ENCODE data around the gene UBTD2.
A peak's percentile ranks its signal among the peaks of the same experiment; 100 is the strongest.
"Not testable (repeated sequence)": the region's sequence is repeated elsewhere in the genome, so short reads cannot be mapped to it uniquely, and the experiment has no call there.

The UBTD2 gene

DNA sequence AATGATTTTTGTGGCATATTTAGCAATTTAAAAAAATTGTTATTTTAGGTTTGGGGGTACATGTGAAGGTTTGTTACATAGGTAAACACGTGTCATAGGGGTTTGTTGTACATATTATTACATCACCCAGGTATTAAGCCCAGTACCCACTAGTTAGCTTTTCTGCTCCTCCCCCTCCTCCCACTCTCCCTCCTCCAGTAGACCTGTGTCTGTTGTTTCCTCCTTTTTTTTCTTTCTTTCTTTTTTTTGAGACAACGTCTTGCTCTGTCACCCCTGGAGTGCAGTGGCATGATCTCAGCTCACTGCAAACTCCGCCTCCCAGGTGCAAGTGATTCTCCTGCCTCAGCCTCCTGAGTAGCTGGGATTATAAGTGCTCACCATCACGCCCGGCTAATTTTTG is 8.3 kb upstream of the UBTD2 start:
- DNase-seq, result not testable (repeated sequence)

DNA sequence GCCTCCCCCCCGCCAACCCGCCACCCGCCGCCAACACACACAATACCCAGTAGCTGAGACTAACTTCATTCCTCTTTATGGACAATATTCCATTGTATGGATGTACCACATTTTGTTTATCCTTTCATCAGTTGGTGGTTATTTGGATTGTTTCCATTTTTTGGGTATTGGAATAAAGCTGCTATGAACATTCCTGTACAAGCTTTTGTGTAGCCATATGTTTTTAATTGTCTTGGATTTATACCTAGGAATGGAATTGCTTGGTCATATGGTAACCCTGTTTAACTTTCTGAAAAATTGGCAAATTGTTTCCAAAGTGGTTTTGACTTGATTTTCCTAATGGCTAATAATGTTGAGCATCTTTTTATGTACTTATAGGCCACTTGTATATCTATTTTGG is 4.9 kb upstream of the UBTD2 start:
- DNase-seq, result no peak

DNA sequence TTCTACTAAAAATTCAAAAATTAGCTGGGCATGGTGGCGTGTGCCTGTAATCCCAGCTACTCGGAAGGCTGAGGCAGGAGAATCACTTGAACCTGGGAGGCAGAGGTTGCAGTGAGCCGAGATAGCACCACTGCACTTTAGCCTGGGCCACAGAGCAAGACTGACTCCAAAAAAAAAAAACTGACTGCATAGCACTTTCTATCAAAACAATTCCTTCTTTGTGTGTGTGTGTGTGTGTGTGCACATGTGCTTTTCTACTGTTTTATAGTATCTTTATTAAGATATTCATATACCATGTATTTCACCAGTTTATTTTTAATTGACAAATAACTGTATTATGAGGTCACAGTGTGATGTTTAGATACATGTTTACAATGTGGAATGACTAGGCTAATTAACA is 3.6 kb upstream of the UBTD2 start:
- DNase-seq, result not testable (repeated sequence)

DNA sequence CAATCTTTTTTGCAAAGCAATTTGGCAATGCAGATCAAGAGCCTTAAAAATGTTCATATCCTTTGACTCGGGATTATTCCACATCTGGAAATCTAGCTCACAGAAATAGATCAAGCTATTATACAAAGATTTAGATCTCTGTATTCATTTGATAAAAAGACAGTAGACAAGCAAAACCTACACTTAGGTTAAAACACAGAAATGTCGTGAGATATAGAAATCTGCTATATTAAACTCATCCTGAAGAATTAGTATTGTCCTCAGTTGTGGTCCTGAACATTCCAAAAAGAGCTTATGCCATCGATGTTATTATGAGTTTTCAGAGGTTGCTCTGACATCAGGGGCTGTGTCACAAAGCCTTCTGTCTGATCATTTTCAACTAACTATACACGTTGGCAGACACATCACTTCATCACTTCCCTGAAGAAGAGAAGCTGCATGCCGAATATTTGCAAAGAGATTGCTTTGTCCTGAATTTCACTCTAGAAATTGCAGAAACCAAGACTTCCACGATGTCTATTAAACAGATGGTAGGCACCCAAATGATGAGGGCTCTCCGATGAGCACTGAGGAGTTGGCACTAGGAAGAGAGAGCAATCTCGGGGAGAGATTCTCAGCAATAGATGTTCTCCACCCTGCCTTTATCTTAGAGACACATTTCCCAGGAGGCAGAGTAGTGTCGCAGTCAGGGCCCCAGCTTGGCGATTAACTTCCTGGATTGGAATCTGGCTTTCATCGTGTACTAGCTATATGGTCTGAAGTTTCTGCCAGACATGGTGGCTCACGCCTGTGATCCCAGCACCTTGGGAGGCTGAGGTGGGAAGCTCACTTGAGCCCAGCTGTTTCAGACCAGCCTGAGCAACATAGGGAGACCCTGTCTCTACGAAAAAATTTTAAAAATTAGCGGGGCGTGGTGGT is 1.9 kb upstream of the UBTD2 start:
- DNase-seq, result no peak

DNA sequence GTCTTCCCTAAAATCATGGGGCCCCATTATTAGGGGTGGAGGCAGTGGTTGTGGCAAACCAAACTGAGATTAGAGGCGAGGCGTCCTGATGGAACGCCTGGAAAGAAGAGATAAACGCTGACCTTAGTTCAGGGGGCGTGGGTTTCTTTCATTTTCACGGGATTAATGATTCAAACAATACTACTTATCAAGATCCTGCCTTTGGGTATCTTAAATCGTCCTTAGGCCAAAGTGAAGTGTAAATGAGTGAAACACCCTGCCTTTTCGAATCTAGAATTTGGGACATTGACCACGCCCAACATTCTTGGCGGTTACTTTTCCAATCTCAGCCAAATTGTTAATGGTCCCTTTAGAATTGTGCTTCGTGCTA is 1.0 kb upstream of the UBTD2 start:
- no peak for DNase-seq

DNA sequence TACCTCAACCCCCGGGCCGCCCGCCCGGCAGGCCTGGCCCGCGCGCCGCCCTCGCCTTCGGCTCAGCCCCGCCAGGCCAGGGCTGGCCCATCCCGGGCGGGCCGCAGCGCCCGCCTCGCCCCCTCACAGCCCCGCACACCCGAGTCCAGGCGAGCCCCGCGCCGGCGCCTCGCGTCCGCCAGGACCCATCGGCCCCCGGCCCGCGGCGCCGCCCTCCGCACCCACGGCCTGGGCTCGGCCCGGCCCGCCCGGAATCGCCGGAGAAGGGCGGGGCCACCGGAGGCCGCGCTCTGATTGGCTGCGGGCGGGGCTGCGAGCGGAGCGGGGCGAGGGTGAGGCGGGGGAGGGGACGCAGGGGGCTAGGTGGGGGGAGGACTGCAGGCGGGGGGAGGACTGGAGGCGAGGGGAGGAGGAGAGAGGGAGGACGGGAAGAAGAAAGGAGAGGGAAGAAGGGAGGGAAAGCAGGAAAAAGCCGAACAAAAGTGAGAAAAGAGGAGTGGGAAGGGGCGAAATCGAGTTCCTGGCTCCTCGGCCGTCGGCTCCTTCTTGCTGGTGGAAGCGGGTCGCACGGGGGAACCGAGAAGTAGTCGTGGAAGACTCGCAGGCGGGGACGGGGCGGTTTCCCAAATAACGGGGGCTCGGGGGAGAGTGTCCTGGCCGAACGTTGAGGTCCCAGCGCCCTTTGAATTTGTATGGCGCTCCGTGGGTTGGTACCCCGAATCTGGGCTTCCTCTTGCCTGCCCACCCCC is 472 bp upstream of the UBTD2 start:
- peak; percentile 43 to 78 for DNase-seq

DNA sequence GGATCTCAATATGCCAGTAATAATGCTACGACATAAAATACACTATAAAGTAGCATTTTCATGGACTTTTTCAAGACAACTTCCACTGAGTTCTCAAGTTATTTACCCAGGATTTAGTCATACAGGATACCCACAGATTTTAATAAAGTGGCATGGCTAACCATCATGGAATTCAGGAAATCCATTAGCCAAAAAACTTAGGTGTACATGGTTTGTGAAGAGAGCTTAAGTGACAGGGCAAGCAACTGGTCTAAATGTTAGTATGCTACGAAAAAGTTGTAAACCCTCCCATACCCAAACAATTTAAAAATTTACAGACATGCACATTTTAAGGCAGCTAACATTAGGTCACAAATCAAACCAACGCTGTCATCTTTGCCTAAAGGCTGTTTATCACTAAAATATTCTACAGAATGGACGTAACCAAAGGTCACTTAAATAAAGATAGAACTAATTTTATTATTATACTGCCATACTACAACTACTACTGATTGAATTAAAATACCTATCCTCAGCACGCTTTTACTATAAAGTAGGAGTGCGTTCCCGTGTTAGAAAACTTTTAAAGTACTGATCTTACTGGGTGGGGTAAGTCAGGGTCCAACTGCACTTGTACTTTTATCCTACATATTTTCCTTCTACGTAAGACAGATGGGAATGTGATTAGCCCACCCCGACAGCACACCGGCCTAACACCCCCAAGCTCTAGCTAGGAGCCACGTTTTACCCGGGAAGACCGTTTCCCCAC is 1.1 kb downstream of the UBTD2 start:
- no peak for DNase-seq

DNA sequence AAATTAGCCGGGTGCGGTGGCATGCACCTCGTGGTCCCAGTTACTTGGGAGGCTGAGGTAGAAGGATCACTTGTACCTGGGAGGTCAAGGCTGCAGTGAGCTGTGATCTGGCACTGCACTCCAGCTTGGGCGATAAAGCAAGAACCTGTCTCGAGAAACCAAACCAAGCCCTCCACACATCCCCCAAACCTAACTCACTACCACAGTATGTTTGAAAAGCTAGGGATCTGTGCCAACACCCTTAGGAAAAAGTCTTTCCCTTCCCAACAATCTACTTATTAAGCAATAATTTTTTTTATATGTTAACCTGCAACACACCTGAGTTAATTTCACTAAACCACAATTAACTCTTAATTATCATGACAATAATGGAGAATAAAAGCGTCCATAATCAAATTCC is 2.2 kb downstream of the UBTD2 start:
- no peak for DNase-seq

DNA sequence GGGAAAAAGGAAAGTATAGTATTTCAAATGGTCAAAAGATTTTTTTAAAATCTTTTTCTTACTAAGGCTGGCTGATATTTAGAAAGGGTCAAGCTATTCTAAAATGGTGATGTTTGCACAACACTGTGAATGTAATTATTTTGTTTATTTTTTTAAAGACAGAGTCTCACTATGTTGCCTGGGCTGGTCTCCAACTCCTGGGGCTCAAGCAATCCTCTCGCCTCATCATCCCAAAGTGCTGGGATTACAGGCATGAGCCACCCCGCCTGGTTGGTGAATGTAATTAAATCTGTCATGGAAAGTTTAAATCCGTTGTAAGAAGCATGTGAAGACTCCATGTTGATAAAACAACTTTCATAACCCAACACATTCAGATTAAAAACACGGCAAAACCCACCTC is 2.6 kb downstream of the UBTD2 start:
- DNase-seq, result no peak

DNA sequence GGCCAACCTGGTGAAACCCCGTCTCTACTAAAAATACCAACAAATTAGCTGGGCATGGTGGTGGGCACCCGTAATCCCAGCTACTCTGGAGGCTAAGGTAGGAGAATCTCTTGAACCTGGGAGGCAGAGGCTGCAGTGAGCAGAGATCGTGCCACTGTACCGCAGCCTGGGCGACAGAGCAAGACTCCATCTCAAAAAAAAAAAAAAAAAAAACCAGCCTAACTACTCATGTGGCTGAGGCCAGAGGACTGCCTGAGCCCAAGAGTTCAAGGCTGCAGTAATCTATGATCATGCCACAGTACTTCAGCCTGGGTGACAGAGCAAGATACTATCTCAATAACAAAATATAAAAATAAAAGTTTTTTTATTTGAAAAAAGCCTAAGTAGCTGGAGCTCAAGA is 3.2 kb downstream of the UBTD2 start:
- DNase-seq, result no peak

DNA sequence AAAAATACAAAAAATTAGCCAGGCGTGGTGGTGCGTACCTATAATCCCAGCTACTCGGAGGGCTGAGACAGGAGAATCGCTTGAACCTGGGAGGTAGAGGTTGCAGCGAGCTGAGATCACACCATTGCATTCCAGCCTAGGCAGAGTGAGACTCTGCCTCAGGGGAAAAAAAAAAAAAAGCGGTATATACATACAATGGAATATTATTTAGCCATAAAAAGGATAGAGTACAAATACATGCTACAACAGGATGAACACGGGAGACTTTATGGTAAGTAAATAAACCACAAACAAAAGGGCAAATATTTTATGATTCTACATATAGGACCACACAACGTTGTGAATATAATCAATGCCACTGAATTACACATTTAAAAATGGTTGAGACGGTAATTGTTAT is 5.2 kb downstream of the UBTD2 start:
- no peak for DNase-seq

DNA sequence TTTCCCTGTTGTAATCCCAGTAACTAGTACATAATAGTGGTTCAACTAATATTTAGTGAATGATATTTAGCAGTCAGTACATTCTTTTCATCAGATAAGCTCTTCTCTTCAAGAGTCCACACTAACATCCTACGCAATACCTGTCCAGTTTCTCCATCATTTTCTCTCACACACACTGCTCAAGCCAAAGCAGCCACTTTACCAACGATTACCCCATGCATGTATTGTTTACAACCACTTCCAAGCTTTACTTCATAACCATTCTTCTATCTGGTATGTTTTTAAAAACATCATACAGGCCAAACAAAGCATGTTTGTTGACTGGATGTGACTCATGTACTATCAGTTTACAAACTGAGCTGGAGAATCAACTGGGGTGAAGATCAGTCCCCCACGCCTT is 7.3 kb downstream of the UBTD2 start:
- DNase-seq, result no peak

DNA sequence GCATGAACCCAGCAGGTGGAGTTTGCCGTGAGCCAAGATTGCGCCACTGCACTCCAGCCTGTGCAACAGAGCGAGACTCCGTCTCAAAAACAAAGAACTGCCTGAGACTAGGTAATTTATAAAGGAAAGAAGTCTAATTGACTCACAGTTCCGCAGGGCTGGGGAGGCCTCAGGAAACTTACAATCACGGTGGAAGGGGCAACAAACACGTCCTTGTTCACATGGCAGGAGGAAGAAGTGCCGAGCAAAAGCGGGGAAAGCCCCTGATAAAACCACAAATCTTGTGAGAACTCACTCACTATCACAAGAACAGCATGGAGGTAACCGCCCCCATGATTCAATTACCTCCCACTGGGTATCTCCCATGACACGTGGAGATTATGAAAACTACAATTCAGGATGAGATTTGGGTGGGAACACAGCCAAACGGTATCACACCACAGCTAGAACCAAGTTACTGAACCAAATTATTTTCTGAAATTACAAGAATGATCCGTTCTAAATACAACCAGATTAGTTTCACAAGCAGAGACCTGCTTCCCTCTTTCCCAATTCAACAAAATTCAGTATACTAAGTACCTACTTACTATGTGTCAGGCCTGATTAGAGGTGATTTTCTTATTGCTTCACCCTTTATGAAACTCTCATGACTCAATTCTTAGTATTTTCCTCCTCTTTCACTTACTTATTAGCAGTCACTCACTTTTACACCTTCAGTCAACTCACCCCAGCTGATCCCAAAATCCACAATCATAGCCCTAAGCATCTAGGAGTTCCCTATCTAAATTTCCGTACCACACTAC is 8.4 kb downstream of the UBTD2 start:
- no peak for DNase-seq

DNA sequence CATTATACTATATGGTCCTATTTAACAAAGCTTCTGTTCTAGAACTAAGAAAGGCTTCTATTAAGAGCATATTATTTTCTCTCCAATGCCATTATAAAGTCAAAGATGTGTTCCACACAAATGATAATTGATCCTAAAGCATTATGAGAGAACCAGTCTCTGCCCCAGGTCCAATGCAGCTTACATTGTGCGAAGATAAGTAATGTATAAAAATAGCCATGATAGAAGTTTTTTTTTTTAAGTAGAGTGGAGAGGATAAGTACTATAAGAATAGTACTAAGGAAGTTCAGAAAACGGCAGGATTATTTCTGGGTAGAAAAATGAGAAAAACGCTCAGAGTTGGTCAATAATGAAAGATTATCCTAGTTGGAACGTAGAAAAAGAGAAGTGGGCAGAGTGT is 15.6 kb downstream of the UBTD2 start:
- DNase-seq, result no peak

DNA sequence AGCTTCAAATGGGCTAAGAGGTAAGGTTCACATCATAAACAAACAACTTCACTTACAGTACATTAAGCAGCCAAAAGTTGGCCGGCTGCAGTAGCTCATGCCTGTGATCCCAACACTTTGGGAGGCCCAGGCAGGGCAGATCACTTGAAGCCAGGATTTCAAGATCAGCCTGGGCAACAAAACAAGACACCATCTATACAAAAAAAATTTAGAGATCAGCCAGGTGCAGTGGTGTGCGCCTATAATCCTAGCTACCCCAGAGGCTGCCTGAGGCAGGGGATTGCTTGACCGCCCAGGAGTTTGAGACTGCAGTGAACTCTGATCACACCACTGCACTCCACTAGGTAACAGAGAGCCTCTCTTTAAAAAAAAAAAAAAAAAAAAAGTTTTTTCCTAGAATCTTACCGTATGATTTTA is 16.9 kb downstream of the UBTD2 start:
- DNase-seq, result no peak

DNA sequence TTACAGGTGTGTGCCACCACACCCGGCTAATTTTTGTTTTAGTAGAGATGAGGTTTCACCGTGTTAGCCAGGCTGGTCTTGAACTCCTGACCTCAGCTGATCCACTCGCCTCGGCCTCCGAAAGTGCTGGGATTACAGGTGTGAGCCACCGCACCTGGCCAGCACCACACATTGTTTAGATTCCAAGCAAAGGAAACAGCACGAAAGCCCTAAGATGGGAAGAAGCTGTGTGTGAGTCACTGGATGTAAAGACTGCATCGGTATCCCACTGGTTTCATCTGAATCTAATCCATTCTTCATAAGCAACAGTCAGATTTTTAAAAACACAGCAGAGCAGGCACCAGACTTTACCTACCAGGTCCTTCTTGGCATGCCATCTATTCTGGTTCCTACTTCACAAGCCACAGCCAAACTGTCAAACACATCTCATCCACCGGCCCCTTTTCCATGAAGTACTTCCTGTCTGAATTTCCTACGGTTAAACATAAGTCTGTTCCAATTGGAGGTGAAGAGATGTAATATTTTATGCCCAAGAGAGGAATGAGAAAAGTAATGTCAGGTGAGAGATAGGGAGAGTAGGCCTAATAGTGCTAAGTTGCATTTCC is 17.4 kb downstream of the UBTD2 start:
- DNase-seq, result no peak

DNA sequence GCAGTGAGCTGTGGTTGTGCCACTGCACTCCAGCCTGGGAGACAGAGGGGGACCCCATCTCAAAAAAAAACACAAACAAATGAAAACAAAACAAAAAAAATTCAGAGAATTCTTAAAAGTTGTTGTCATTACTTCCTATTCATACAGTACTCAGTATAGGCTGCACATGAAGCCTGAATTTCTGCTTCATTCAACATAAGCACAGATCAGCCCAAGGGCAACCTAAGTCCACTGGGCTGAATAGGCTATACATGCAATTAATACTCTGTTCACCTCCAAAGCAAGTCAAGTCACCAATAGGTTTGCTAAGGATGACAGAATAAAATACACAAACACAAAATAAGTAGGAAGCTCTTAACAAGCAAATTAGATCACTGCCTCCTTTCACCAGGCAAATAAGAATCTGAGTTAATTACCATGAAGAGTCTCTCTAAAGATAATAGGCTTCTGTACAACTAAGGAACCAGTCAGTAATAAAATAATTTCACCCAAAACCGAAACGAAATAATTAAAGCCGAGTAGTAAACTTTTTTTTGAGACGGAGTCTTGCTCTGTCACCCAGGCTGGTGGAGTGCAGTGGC is 18.7 kb downstream of the UBTD2 start:
- no peak for DNase-seq

DNA sequence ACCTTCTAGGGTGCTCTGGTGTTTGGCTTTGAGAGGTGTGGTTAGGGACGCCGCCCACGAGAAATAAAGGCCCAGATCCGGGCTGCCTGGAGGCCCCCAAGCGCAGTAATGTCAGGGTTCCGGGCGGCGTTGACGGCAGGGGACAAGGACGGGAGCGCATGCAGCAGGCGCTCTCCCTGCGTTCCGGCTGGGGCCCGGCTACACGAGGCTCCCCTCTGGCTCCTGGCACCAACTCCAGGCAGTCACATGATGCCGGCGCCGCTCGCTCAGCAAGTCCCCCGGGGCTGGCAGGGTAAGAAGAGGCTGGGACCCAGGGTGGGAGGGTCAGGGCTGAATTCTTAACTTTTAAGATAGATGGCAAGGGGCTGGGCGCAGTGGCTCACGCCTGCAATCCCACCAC is 28.1 kb downstream of the UBTD2 start:
- DNase-seq, result no peak

DNA sequence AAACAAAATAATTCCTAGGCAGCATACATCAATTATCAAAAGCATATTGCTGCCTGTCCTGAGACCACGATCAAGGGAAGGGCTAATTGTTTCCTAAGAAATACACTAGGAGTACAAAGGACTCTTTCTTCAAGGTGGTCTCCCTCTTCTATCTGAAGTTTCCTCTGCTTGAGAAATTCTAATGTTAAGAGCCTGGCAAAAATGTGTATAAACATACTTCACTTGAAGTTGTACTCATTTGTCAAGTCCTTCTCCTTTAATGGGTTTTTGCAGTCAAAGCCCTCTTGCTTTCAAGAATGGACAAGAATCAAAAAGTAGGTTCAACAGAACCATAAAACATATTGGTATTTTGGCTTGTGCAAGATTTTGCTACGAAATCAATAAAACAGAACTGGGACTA is 31.1 kb downstream of the UBTD2 start:
- DNase-seq, result no peak

DNA sequence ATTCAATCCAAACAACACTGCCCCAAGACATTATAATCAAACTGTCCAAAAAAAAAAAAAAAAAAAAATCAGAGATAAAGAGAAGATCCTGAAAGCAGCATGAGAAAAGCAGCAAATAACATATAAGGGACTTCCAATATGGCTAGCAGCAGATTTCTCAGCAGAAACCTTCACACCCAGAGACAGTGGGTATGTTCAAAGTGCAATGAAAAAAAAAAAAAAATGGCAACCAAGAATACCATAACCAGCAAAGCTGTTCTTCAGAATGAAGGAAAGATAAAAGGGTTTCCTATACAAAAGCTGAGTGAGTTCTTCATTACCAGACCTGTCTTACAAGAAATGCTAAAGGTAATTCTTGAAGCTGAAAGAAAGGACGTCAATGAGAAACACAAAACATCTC is 32.1 kb downstream of the UBTD2 start:
- no peak for DNase-seq

DNA sequence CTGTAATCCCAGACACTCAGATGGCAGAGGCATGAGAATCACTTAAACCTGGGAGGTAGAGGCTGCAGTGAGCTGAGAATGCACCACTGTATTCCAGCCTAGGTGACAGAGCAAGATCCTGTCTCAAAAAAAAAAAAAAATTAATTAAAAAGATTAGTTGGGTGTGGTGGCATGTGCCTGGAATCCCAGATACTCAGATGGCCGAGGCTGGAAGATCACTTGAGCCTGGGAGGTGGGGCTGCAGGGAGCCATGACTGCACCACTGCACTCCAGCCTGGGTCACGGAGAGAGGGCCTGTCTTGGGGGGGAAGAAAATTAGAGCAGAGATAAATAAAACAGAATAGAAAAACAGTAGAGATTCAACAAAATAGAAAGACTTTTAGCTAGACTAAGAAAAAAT is 34.9 kb downstream of the UBTD2 start:
- DNase-seq, result no peak

DNA sequence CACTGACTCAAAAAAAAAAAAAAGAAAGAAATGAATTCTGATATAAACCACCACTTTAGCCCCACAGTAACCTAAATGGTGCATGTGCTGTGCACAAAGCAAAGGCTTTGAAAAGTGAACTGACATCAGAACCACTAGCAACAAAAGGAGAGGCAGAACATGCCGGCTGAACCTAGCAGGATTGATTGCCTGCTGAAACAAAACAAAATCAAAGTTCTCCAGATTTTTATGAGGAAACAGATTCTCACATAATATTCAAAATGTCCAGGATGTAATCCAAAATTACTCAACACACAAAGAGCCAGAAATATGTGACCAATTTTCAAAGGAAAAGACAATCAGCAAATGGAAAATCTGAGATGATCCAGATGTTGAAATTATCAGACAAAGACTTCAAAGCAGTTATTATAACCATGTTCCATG is 37.9 kb downstream of the UBTD2 start:
- DNase-seq, result no peak
